AG04449 (cell line): ENCODE results near the gene FGD2.
"Not testable (repeated sequence)": the region's sequence is repeated elsewhere in the genome, so short reads cannot be mapped to it uniquely, and the experiment has no call there.

Experiments
- CTCF ChIA-PET: fragments of 350-600 bp; formaldehyde crosslinking; extraction: SDS; loops from one replicate; lab custom pipeline; 2021; ENCODE audit warnings: antibody characterized with exemption; lab: Yijun Ruan, JAX
- POLR2A ChIA-PET: fragments of 400-600, 350-600 bp; formaldehyde crosslinking; extraction: SDS; loops from one replicate; lab custom pipeline; 2020; ENCODE audit warnings: antibody characterized with exemption, inconsistent platforms; lab: Yijun Ruan, JAX
- DNase-seq: peaks from one replicate; pipeline ENCODE4 v3.0.0-alpha.2; 2010; ENCODE audit warnings: low read depth, low spot score
- H3K4me3 ChIP-seq: 2 replicates; pipeline ENCODE4 v1.5.1; 2011; ENCODE audit warnings: low read depth, mild to moderate bottlenecking, control low read depth, low read length
- TF ChIP-seq, protein P1 (sequence below): IDR thresholded peaks from one replicate; pipeline ENCODE4 v1.5.1; 2011; ENCODE audit warnings: mild to moderate bottlenecking, moderate library complexity, low read length, control low read depth, inconsistent platforms; ENCODE audit not compliant: insufficient read depth; ENCODE audit errors: missing control alignments

Gene FGD2

DNA sequence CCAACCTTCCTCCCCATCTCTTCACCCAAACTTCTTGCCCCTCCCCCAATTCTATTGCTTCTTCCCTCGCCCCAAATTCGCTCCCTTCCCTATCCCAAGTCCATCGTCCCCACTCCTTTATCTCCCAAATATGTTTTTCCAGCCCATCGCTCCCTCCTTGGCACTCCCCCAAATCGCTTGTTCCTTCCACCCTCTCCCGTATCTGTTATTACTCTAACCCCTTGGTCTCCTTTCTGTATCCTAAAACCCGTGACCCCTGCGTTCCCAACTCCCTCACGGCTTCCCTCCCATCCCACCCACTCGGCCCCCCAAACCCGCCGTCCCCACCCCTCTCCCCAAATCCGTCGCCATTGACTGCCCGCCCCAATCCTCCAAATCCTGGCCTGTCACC, 20.0 kb upstream of the FGD2 start:
- ChIA-PET CTCF (interaction anchor here (0.9 to 5.5 kb wide), 8 partner anchors 8 to 225 kb away, joined by 3 to 24 read pairs (median 6); partner anchors contain the start of gene C6orf89), POLR2A (interaction anchor here (1.0 to 1.6 kb wide), 8 partner anchors 7 to 219 kb away, joined by 3 to 6 read pairs (median 4); partner anchors contain the start of genes C6orf89 and PPIL1)
- peak overlapping the region; percentile 99 for H3K4me3 ChIP-seq
- no peak for DNase-seq
- TF ChIP-seq, protein P1, sequence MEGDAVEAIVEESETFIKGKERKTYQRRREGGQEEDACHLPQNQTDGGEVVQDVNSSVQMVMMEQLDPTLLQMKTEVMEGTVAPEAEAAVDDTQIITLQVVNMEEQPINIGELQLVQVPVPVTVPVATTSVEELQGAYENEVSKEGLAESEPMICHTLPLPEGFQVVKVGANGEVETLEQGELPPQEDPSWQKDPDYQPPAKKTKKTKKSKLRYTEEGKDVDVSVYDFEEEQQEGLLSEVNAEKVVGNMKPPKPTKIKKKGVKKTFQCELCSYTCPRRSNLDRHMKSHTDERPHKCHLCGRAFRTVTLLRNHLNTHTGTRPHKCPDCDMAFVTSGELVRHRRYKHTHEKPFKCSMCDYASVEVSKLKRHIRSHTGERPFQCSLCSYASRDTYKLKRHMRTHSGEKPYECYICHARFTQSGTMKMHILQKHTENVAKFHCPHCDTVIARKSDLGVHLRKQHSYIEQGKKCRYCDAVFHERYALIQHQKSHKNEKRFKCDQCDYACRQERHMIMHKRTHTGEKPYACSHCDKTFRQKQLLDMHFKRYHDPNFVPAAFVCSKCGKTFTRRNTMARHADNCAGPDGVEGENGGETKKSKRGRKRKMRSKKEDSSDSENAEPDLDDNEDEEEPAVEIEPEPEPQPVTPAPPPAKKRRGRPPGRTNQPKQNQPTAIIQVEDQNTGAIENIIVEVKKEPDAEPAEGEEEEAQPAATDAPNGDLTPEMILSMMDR, result no peak

DNA sequence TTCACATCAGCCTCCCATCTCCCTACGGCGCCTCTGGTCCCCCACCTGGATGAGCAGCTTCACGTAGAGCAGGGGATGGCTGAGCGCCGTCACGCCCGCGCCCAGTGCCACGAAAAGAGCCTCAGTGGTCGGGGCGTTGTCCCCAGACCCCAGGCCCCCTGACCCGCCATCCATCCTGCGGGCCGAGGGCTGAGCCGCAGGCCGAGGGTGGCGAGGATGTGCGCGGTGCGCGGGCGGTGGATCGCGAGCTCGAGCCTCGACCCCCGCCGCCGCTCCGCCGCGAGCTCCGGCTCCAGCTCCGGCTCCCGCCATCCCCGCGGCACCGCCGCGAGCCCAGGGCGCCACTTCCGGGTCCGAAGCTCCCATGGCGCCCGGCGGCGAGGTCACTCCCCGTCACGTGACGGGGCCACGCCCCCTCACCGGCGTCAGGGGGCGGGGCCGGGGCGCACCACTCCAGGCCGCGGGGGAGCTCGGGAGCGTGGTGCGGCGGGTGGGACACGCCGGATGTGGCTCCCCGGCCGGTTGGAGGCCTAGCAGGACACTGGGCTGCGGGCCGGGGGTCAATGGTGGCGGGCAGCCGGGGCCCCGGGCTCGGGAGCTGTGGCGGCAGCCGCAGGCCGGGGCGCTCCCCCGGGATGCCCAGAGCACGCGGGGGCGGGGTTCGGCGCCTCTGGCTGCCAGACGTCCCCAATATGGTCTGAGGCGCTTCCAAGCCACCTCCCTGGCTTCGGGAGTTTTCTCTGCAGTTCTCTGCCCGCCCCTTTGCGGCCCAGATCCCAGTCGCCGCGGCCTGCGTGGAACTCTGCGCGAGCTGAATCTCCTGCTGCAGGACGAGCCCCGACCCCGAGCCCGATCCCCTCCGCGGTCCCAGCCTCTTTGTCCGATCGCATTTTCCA, 19.4 kb upstream of the FGD2 start, which contains the start of gene MTCH1:
Gene MTCH1, minus strand, starts transcription at position 389 of the 896 bp plus-strand sequence. Its CDS starts 23 bp downstream, at position 366.
- H3K4me3 ChIP-seq, result peak within 1 kb of the TSS; percentile 99
- POLR2A ChIA-PET, result interaction anchor here (0.7 to 1.6 kb wide), 11 partner anchors 8 to 220 kb away, joined by 3 to 6 read pairs (median 4); partner anchors contain the start of genes C6orf89 and PPIL1
- CTCF ChIA-PET, result interaction anchor here (0.9 to 5.5 kb wide), 8 partner anchors 9 to 225 kb away, joined by 3 to 24 read pairs (median 4); partner anchors contain the start of gene C6orf89
- DNase-seq, result peak; percentile 19
- TF ChIP-seq, protein P1, result no peak

DNA sequence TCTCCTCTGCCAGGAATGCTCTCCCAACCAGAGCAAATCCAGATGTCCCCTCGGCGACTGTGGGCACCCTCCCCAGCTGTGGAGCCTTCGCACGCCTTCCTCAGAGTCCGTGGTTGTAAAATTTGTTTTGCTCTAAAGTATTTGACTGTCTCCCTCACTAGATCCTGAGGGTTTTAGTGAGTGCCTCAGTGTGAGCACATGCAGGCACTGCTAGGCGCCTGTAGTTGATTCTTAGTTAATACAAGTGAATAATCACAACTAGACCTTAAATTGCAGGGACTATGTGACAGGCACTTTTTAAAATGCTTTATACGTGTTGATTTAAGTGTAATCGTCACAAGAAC, 18.8 kb upstream of the FGD2 start:
- ChIA-PET CTCF (interaction anchor here (1.0 to 5.5 kb wide), 5 partner anchors 9 to 221 kb away, joined by 3 to 24 read pairs (median 7); partner anchors contain the start of gene C6orf89), POLR2A (interaction anchor here (0.7 to 1.6 kb wide), 10 partner anchors 9 to 220 kb away, joined by 3 to 6 read pairs (median 4); partner anchors contain the start of genes C6orf89 and PPIL1)
- no peak for DNase-seq
- peak overlapping the region; percentile 99 for H3K4me3 ChIP-seq
- TF ChIP-seq, protein P1, result no peak

DNA sequence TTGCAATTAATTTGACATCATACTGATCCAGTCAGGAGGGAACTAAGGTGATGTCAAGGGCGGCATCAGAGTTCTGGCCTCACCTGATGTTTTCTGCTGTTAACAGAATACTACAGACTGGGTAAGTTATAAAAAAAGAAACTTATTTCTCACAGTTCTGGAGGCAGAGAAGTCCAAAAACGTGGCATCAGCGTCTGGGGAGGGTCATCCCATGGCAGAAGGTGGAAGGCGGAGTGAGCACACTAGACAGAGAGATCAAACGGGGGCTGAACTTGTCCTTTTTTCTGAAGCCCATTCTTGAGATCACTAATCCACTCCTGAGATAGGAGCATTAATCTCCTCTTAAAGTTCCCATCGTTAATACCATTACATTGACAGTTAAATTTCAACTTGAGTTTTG, 16.2 kb upstream of the FGD2 start:
- no peak for DNase-seq
- CTCF ChIA-PET, result interaction anchor here (1.1 to 5.5 kb wide), 3 partner anchors 29 to 104 kb away, joined by 4 to 24 read pairs (median 5); partner anchors contain the start of gene C6orf89
- POLR2A ChIA-PET, result no interaction called here
- H3K4me3 ChIP-seq, result no peak overlapping the region
- TF ChIP-seq, protein P1, result no peak

DNA sequence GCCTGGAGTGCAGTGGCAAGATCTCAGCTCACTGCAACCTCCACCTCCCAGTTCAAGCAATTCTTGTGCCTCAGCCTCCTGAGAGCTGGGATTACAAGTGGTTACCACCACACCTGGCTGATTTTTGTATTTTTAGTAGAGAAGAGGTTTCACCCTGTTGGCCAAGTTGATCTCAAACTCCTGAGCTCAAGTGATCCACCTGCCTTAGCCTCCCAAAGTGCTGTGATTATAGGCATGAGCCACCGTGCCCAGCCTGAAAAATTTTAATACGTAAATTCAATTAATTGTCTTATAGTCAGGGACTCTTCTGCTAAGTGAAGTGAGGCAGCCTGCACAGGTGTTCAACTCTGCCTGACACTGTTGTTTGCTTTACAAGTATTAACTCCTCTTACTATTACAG, 15.1 kb upstream of the FGD2 start:
- POLR2A ChIA-PET, H3K4me3 ChIP-seq, DNase-seq: not testable (repeated sequence)
- CTCF ChIA-PET, result interaction anchor here (0.7 to 5.5 kb wide), 4 partner anchors 12 to 105 kb away, joined by 3 to 24 read pairs (median 4); partner anchors contain the start of gene C6orf89

DNA sequence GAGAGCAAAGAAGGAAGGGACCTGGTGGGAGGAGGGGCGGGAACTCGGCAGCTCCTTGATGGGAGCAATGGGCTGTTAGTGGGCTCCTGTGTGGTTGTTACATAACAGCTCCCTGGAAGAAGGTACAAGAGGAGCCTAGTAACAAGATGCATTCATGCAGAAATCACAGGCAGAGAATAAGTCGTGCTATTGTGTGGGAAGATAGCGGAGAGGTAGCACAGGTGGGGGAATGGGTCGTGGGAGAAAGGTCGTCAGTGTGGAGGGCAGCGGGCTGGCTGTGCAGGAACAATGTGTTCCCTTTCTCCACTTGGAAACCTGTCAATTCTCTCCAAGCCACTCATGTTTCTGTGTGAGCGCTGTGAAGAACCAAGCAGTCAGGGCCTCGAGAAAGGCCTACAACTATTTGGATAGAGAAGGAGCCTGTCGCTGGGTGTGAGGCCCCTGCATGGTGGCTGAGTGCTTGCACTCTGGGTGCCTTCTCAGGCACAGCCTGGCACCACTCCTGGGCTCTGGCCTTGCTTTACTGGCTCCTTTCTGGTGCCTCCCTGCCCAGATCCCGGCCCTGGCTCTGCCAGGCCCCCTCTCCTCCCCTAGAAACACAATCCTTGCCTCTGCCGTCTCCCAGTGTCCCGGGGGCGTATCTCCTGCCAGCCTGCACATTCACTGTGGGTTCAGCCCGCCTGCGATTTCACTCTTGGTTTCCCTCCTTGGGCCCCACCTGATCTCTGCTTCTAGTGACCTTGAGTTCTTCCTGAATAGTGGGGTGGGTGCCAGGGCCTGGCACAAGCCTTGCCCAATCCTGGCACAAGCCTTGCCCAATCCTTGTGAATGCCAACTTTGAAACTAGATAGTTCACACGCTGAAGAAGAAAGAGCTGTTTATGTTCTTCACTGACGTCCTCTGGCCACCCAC, 7.4 kb upstream of the FGD2 start:
- no peak overlapping the region for H3K4me3 ChIP-seq
- CTCF ChIA-PET, result interaction anchor here (1.0 to 1.9 kb wide), 4 partner anchors 8 to 239 kb away, joined by 3 to 5 read pairs (median 3); no protein-coding TSS in a partner anchor
- TF ChIP-seq, protein P1, result no peak
- POLR2A ChIA-PET, result interaction anchor here (1.0 kb wide), 1 partner anchor 12 kb away, joined by 4 read pairs; the partner anchor contains the start of gene MTCH1
- no peak for DNase-seq
